ENCODE measurements around the gene RAB33A.

Gene RAB33A

DNA sequence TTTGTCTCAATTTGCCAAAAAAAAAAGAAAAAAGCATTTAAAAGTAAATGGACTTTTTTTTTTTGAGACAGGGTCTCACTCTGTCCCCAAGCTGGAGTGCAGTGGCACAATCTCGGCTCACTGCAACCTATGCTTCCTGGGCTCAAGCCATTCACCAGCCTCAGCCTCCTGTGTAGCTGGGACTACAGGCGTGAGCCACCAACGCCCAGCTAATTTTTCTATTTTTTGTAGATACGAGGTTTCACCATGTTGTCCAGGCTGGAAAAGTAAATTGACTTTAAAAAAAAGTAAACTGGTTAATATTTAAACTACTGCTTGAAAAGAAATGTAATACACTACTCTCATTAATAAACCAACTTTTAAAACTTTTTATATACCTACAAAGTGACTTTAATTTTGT lies 12.0 kb upstream of the RAB33A start:
- in situ Hi-C loops (cut with HindIII; ENCODE audit: low sequenced_read_pairs) = no loop called here
- TF ChIP-seq, protein P1, sequence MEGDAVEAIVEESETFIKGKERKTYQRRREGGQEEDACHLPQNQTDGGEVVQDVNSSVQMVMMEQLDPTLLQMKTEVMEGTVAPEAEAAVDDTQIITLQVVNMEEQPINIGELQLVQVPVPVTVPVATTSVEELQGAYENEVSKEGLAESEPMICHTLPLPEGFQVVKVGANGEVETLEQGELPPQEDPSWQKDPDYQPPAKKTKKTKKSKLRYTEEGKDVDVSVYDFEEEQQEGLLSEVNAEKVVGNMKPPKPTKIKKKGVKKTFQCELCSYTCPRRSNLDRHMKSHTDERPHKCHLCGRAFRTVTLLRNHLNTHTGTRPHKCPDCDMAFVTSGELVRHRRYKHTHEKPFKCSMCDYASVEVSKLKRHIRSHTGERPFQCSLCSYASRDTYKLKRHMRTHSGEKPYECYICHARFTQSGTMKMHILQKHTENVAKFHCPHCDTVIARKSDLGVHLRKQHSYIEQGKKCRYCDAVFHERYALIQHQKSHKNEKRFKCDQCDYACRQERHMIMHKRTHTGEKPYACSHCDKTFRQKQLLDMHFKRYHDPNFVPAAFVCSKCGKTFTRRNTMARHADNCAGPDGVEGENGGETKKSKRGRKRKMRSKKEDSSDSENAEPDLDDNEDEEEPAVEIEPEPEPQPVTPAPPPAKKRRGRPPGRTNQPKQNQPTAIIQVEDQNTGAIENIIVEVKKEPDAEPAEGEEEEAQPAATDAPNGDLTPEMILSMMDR (IDR thresholded peaks at IDR 0.05; ENCODE audit: low read depth, low read length) = no peak
- no peak for DNase-seq (ENCODE audit: low read depth, low spot score)
- no peak overlapping the region for H3K4me3 ChIP-seq (ENCODE audit: low read depth, low read length)

DNA sequence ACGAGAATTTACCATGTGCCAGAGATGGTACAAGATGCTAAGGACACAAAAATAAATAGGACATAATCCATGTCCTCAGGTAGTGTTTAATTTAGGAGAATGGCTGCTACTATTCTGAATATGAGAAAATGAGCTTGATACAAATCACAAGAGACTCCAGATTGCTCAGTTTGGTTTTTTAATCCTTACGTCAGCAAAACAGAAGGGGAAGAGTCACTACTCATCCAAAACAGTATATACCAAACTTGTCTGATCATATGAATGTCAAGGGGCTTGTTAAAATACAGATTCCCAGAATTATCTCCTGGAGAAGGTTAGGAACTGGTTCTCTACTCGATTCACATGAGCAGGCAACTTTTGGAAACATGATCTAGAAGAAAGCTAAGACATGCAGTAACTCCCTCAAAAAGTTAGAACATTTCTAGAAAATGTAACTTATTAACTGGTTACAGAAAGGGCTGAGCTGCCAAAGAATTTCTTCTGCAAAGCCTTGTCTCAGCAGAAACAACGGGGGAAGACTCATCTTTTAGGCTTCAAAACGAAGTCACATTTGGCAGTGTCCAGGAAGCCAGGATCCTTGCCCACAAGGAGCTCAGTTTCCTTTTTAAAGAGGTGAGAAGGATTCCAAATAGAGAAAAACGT lies 9.5 kb upstream of the RAB33A start:
- DNase-seq (ENCODE audit: low read depth, low spot score) = no peak
- in situ Hi-C loops (cut with HindIII; ENCODE audit: low sequenced_read_pairs) = no loop called here

GRCh38 chrX:130163398-130163797 lies 8.4 kb upstream of the RAB33A start:
- TF ChIP-seq, protein P1 (IDR thresholded peaks at IDR 0.05; ENCODE audit: low read depth, low read length) = no peak
- in situ Hi-C loops (cut with HindIII; ENCODE audit: low sequenced_read_pairs) = no loop called here
- H3K4me3 ChIP-seq (ENCODE audit: low read depth, low read length) = no peak overlapping the region
- no peak for DNase-seq (ENCODE audit: low read depth, low spot score)

More for the DNA sequence above, 9.5 kb upstream of the RAB33A start:
- TF ChIP-seq, protein P1 (IDR thresholded peaks at IDR 0.05; ENCODE audit: low read depth, low read length) = no peak
- H3K4me3 ChIP-seq (ENCODE audit: low read depth, low read length) = no peak overlapping the region

DNA sequence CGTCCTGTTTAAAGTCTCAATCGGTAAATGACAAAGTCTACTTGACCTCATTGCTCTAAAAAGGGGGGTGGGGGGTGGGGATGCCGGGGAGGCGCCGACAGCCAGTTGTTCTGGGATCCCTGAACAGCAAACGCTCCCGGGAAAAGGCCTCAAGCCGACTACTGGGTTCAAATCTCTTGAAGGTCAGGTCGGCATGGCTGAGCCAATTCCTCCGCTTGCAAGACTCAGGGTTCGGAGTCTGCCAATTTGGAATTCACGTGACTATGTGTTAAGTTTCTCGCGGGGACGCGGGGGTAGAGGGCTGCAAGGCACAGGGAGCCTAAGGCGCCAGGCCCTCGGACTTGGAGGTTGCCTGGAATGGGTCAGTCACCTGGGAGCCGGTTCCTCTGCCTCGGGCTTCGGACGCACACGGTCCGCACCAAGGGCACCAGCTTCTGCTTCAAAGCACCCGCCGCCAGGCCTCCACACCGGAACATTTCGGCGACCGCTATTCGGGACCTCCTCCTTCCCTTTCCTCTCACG lies 6.5 kb upstream of the RAB33A start:
- DNase-seq (ENCODE audit: low read depth, low spot score) = no peak
- H3K4me3 ChIP-seq (ENCODE audit: low read depth, low read length) = peak overlapping the region; percentile 69
- in situ Hi-C loops (cut with HindIII; ENCODE audit: low sequenced_read_pairs) = no loop called here
- TF ChIP-seq, protein P1 (IDR thresholded peaks at IDR 0.05; ENCODE audit: low read depth, low read length) = no peak

DNA sequence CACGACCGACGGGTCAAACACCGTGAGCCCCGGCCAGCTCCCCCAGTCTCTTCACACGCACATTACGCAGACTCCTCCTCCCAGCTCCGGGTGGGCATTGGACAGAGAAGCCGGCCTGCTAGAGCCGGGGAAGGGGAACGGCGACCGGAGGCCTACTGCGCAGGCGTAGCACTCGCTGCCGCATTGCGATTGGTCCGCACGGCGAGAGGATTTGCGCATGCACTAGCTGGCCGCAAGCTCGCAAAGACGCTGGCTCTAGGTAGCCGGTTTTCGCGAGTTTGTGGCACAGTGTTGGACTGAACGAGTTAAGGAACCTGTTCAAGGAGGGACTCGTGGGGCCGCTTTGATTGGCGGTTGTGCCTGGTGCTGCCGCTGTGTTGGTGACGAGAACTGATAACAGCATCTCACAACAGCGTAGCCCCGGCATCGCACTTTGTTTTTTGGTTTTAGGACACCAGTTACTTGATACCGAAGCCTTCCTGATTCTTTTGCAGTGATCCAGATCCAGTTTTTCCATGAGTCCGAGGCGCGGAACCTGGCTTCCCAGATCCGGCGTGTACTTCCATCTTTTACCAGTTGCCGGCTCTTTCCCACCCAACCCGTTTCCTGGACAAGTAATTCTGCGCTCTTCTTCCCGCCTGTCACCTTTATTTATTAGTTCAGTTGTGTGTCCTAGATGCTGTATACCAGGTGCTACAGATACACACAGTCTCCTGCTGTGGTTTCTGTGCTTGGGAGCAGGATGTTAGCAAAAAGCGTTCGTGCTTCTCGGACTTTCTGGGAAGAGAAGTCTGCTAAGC lies 5.9 kb upstream of the RAB33A start, which contains the start of gene AIFM1:
TSS of gene AIFM1 (minus strand) at position 139 of the 800 bp plus-strand sequence. CDS start 185 bp downstream, outside the sequence.
- H3K4me3 ChIP-seq (ENCODE audit: low read depth, low read length) = peak within 1 kb of the TSS; percentile 69
- in situ Hi-C loops (cut with HindIII; ENCODE audit: low sequenced_read_pairs) = no loop called here
- TF ChIP-seq, protein P1 (IDR thresholded peaks at IDR 0.05; ENCODE audit: low read depth, low read length) = no peak
- DNase-seq (ENCODE audit: low read depth, low spot score) = peak; percentile 97

DNA sequence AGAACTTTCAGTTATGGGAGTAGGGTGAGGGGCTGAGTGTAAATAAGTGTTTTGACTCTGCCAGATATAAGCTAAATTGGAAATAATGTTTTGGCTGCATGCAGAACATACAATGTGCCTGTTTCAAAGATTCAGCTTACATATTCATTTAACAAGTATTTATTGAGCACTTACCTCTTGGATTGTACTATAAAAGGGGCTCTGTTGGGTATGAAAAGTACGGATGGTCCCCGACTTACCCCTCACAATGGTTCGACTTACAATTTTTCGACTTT lies 5.3 kb upstream of the RAB33A start:
- in situ Hi-C loops (cut with HindIII; ENCODE audit: low sequenced_read_pairs) = no loop called here
- DNase-seq (ENCODE audit: low read depth, low spot score) = no peak
- TF ChIP-seq, protein P1 (IDR thresholded peaks at IDR 0.05; ENCODE audit: low read depth, low read length) = no peak
- peak overlapping the region; percentile 69 for H3K4me3 ChIP-seq (ENCODE audit: low read depth, low read length)
